ENCODE results near the gene BRDT. TPM values are rescaled to one million over a fixed set of nuclear protein-coding genes. Genes with fewer than 3 reads are reported as not detected.

Gene BRDT
- total and polyA plus RNA-seq, 2 of the 8 experiments (the other 6 are each of a cell fraction or from before 2014, with no cell fraction given): 0.08 TPM; not detected in 1

DNA sequence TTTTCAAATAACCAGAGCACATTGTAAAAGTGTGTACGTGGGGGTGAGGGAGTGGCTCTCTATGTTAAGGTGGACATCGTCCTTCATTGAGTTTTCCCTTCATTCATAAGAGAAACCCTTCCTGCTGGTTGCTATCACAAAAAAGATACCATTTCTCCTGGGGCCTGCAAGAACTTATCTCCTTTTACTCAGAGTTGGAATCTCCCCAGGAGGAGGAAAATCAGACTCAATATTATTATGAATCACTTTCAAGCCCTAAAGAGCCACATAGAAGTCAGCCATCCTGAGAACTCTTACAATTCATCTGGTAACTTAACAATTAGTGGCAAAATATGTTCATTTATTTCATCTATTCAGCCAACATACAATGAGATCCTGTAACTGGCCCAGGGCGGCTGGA lies 36.2 kb upstream of the BRDT start (continued):
- TF ChIP-seq KDM5A (IDR thresholded peaks at IDR 0.05; ENCODE audit: low read length) (no peak), YY1 (IDR thresholded peaks at IDR 0.05; ENCODE audit: low read depth, low read length) (no peak)
